ENCODE results near the gene SUPT3H. TPM values are rescaled to one million over a fixed set of nuclear protein-coding genes. Genes with fewer than 3 reads are reported as not detected.

Gene SUPT3H
- total RNA-seq, 1 donor, result 10.6 TPM

DNA sequence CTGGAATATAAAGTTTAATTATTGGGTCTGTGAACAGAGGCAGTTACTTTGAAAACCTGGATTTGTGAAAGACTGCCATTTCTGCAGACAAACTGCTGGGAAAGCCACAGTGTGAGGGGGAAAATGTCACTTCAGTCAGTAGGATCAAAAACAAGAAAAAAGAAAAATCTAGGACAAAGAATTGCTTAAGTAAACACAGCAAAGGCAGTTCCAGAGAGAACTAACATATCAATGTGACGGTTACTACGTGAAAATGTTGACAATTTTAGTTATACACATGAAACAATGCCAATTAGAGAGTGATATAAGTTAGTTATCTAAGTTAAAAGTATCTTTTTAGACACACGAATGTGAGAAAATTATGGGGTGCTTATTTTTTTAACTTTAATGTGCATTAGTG lies 320.0 kb downstream of the SUPT3H start:
- no peak overlapping the region for H3K4me3 ChIP-seq (ENCODE audit: low read depth, low read length)
- DNase-seq (ENCODE audit: low read depth), result no peak
- TF ChIP-seq, protein P1, sequence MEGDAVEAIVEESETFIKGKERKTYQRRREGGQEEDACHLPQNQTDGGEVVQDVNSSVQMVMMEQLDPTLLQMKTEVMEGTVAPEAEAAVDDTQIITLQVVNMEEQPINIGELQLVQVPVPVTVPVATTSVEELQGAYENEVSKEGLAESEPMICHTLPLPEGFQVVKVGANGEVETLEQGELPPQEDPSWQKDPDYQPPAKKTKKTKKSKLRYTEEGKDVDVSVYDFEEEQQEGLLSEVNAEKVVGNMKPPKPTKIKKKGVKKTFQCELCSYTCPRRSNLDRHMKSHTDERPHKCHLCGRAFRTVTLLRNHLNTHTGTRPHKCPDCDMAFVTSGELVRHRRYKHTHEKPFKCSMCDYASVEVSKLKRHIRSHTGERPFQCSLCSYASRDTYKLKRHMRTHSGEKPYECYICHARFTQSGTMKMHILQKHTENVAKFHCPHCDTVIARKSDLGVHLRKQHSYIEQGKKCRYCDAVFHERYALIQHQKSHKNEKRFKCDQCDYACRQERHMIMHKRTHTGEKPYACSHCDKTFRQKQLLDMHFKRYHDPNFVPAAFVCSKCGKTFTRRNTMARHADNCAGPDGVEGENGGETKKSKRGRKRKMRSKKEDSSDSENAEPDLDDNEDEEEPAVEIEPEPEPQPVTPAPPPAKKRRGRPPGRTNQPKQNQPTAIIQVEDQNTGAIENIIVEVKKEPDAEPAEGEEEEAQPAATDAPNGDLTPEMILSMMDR (IDR thresholded peaks at IDR 0.05; ENCODE audit: insufficient read depth, low read length), result no peak

DNA sequence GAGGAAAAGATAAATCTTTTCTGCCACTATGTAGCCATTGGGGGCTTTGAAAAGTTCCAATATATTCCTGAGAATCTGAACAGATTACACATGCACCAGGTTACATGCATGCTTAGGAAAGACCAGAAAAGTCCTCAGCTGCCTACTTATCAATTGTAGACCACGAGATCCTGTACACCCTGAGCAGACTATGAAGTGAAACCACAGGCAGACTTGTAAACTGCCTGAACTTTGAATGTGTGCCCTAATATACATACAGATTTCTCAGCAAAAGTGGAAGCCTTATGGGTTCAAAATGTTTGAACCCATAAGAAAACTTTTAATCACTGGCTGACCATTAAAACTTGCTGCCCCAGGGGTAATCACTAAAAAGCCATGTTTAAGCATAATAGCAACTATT lies 323.1 kb downstream of the SUPT3H start:
- H3K4me3 ChIP-seq (ENCODE audit: low read depth, low read length), result no peak overlapping the region
- TF ChIP-seq, protein P1 (IDR thresholded peaks at IDR 0.05; ENCODE audit: insufficient read depth, low read length), result no peak
- no peak for DNase-seq (ENCODE audit: low read depth)

DNA sequence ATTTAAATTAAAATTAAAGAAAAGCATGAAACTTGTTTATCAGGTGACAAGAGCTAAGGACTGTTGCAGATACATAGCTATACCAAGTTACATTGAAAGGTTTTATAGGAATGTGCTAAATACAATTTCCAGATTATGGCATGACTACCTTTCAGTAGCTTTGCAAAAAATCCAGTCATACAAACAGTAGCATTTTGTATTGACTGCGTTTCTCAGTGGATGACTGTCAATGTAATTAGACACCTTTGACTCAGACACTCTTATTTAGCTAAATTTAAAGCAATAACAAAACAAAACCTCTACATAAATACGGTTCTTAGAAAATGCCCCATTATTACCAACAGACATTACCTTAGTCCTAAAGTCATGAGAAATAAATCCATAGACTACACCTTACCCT lies 325.4 kb downstream of the SUPT3H start:
- DNase-seq (ENCODE audit: low read depth), result no peak

DNA sequence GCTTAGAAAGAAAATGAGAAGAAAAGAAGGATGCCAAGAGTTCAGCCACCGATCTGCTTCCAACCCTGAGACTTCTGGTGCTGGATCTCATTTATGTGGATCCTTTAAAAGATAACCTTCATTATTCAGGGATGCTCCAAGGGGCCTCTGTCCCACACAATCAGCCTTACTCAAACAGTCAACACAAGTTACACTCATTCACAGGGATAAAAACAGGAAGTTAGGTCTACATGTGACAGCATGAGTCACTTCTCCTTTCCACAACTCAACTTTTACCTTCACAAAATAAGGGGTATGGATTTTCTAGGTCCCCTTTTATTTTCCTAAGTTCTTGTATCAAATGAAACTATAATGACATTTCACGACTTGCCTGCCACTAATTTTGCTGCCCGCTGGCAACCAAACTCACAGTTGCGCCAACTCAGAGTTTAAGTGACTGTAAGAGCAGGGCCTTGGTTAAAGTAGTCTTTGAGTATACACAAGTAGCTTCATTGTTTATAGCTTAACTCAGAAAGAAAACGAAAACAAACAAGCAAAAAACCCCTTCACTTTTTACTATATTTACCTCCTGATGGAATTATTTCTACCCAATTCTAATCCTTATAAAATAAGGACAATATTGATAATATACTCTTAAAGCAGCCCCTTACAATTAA lies 328.4 kb downstream of the SUPT3H start:
- DNase-seq (ENCODE audit: low read depth), result no peak
- H3K4me3 ChIP-seq (ENCODE audit: low read depth, low read length), result no peak overlapping the region
- TF ChIP-seq, protein P1 (IDR thresholded peaks at IDR 0.05; ENCODE audit: insufficient read depth, low read length), result no peak

More for the DNA sequence above, 325.4 kb downstream of the SUPT3H start:
- H3K4me3 ChIP-seq (ENCODE audit: low read depth, low read length), result no peak overlapping the region
- TF ChIP-seq, protein P1 (IDR thresholded peaks at IDR 0.05; ENCODE audit: insufficient read depth, low read length), result no peak

DNA sequence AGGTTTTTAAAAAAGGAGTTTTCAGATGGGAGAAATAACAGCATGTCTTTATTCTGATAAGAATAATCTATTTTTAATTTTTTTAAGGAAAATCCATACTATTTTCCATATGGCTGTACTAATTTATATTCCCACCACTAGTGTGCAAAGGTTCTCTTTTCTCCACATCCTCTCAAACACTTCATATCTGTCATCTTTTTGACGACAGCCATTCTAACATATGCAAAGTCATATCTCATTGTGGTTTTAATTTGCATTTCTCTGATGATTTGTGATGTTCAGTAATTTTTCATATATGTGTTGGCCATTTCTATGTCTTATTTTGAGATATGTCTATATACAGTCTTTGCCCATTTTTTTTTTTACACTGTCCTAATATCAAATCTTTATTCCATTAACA lies 330.2 kb downstream of the SUPT3H start:
- no peak for DNase-seq (ENCODE audit: low read depth)
- TF ChIP-seq, protein P1 (IDR thresholded peaks at IDR 0.05; ENCODE audit: insufficient read depth, low read length), result no peak
- H3K4me3 ChIP-seq (ENCODE audit: low read depth, low read length), result no peak overlapping the region

DNA sequence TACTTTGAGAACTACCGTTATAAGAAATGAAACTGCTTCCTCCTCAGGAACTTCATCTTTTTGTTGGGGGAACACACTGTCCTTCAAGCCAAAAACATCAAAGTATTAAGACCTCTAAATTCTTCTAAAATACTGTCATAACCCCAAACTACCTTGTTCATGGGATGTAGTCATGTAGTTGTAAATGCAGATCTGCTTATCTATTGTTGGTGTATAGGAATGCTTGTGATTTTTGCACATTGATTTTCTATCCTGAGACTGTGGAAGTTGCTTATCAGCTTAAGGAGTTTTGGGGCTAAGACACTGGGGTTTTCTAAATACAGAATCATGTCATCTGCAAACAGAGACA lies 332.5 kb downstream of the SUPT3H start:
- H3K4me3 ChIP-seq (ENCODE audit: low read depth, low read length), result no peak overlapping the region
- TF ChIP-seq, protein P1 (IDR thresholded peaks at IDR 0.05; ENCODE audit: insufficient read depth, low read length), result no peak
- DNase-seq (ENCODE audit: low read depth), result no peak

All from fibroblast of the aortic adventitia (primary cell).